H1 (cell line): ENCODE results near the gene SLC27A1. TPM values are rescaled to one million over a fixed set of nuclear protein-coding genes. Genes with fewer than 3 reads are reported as not detected.

ENCODE experiments used
- CTCF ChIA-PET: fragments of 300-600 bp; sonication (Branson Sonifier 250); formaldehyde crosslinking; loops from one replicate; lab custom pipeline; 2021; ENCODE audit not compliant: partially characterized antibody; lab: Charles Lee
- POLR2A ChIA-PET: fragments of 300-600 bp; sonication (Branson Sonifier 250); formaldehyde crosslinking; loops from one replicate; lab custom pipeline; 2021; ENCODE audit warnings: inconsistent platforms; ENCODE audit not compliant: partially characterized antibody; lab: Charles Lee
- DNase-seq, 2 experiments: peaks; one replicate each; pipeline versions ENCODE4 v3.0.0 to v3.0.0-alpha.2; 2010 to 2022; ENCODE audit warnings: low spot score in 2 of 2, low read depth in 1 of 2, mixed read lengths in 1 of 2
- FAIRE-seq: peaks from 2 replicates; lab custom pipeline; 2011; peaks lifted over from hg19 to GRCh38; lab: Jason Lieb, UNC
- H2AFZ ChIP-seq: 2 replicates; pipeline ENCODE4 v1.8.1; 2012; ENCODE audit warnings: low read length, inconsistent platforms
- H2AK5ac ChIP-seq: 2 replicates; pipeline ENCODE4 v1.6.1; 2013; ENCODE audit warnings: low read depth, low read length
- H2BK120ac ChIP-seq: replicated peaks from 2 replicates; pipeline ENCODE3; 2013; ENCODE audit warnings: low read depth, low read length, inconsistent platforms
- H2BK12ac ChIP-seq: 2 replicates; pipeline ENCODE4 v1.6.1; 2013; ENCODE audit warnings: low read depth, low read length
- H2BK15ac ChIP-seq: 2 replicates; pipeline ENCODE4 v1.6.1; 2013; ENCODE audit warnings: low read length
- H2BK20ac ChIP-seq: 2 replicates; pipeline ENCODE4 v1.6.1; 2013; ENCODE audit warnings: low read length
- H2BK5ac ChIP-seq: 2 replicates; pipeline ENCODE4 v1.6.1; 2013; ENCODE audit warnings: low read depth, low read length
- H3K14ac ChIP-seq: 2 replicates; pipeline ENCODE4 v1.6.1; 2013; ENCODE audit warnings: inconsistent platforms; ENCODE audit not compliant: insufficient read length
- H3K18ac ChIP-seq: 2 replicates; pipeline ENCODE4 v1.6.1; 2013; ENCODE audit warnings: low read length; ENCODE audit errors: extremely low read depth
- H3K23ac ChIP-seq: 2 replicates; pipeline ENCODE4 v1.6.1; 2013; ENCODE audit warnings: inconsistent platforms; ENCODE audit not compliant: insufficient read length
- H3K23me2 ChIP-seq: 2 replicates; pipeline ENCODE4 v1.6.1; 2013; ENCODE audit warnings: low read depth, low read length
- H3K27ac ChIP-seq: 2 replicates; pipeline ENCODE4 v1.6.1; 2011; ENCODE audit warnings: low read depth, low read length, inconsistent platforms
- H3K27me3 ChIP-seq, 4 experiments: replicated peaks in 1 of 4; 1 replicate in 1 of 4; 2 replicates in 3 of 4; pipeline versions ENCODE4 v1.6.1 to v1.8.1; 2011 to 2013; ENCODE audit warnings: low read length in 3 of 4, mild to moderate bottlenecking in 3 of 4, inconsistent platforms in 2 of 4, mixed read lengths in 2 of 4, moderate library complexity in 1 of 4; ENCODE audit not compliant: control insufficient read depth in 3 of 4, insufficient read depth in 3 of 4; ENCODE audit errors: extremely low read depth in 1 of 4
- H3K36me3 ChIP-seq, 4 experiments: 2 replicates each; pipeline versions ENCODE4 v1.6.1 to v1.8.1; 2011 to 2013; ENCODE audit warnings: mild to moderate bottlenecking in 4 of 4, low read length in 3 of 4, moderate library complexity in 2 of 4, control low read depth in 1 of 4, inconsistent platforms in 1 of 4; ENCODE audit not compliant: insufficient read depth in 4 of 4, control insufficient read depth in 2 of 4
- H3K4ac ChIP-seq: replicated peaks from 2 replicates; pipeline ENCODE3; 2013; ENCODE audit warnings: low read length, low read depth, mixed read lengths, inconsistent platforms; ENCODE audit not compliant: insufficient read length
- H3K4me1 ChIP-seq, 4 experiments: replicated peaks in 1 of 4; 1 replicate in 1 of 4; 2 replicates in 3 of 4; pipeline versions ENCODE4 v1.6.1 to v1.8.1; 2011 to 2013; ENCODE audit warnings: low read length in 3 of 4, inconsistent platforms in 2 of 4, mixed read lengths in 1 of 4; ENCODE audit not compliant: insufficient read depth in 4 of 4, control insufficient read depth in 3 of 4
- H3K4me2 ChIP-seq, 2 experiments: 2 replicates each; pipeline versions ENCODE4 v1.6.1 to v1.8.1; 2011 to 2013; ENCODE audit warnings: low read depth in 2 of 2, low read length in 2 of 2, control low read depth in 1 of 2, inconsistent platforms in 1 of 2, mild to moderate bottlenecking in 1 of 2; ENCODE audit not compliant: insufficient read depth in 1 of 2
- H3K4me3 ChIP-seq, 4 experiments: fragments of 200-600, 300-600 bp in 1 of 4; sonication (generic), shearing (Covaris generic), sonication (Bioruptor Twin) in 1 of 4; 2 replicates each; pipeline versions ENCODE4 v1.5.1 to v1.8.1; 2011 to 2016; ENCODE audit warnings: low read length in 4 of 4, low read depth in 3 of 4, control low read depth in 2 of 4, inconsistent platforms in 2 of 4, mild to moderate bottlenecking in 2 of 4, mixed read lengths in 1 of 4, moderate library complexity in 1 of 4; ENCODE audit not compliant: insufficient read depth in 2 of 4; ENCODE audit errors: extremely low read depth in 1 of 4
- H3K56ac ChIP-seq: replicated peaks from 2 replicates; pipeline ENCODE3; 2013; ENCODE audit warnings: low read depth, mild to moderate bottlenecking, mixed read lengths, low read length, inconsistent platforms; ENCODE audit not compliant: insufficient read length
- H3K79me1 ChIP-seq: 2 replicates; pipeline ENCODE4 v1.6.1; 2013; ENCODE audit warnings: low read depth, low read length, control low read depth
- H3K79me2 ChIP-seq, 2 experiments: 2 replicates each; pipeline versions ENCODE4 v1.6.1 to v1.8.1; 2012 to 2013; ENCODE audit warnings: low read length in 2 of 2, mild to moderate bottlenecking in 2 of 2, inconsistent platforms in 1 of 2; ENCODE audit not compliant: insufficient read depth in 2 of 2, control insufficient read depth in 1 of 2
- H3K9ac ChIP-seq, 4 experiments: replicated peaks in 1 of 4; 1 replicate in 1 of 4; 2 replicates in 3 of 4; pipeline versions ENCODE4 v1.6.1 to v1.8.1; 2011 to 2013; ENCODE audit warnings: low read depth in 3 of 4, low read length in 3 of 4, control low read depth in 2 of 4, mild to moderate bottlenecking in 2 of 4, moderate library complexity in 2 of 4, inconsistent platforms in 1 of 4; ENCODE audit errors: extremely low read depth in 1 of 4
- H3K9me3 ChIP-seq, 2 experiments: 2 replicates each; pipeline versions ENCODE4 v1.6.1 to v1.8.1; 2012 to 2013; ENCODE audit warnings: mild to moderate bottlenecking in 2 of 2, moderate library complexity in 2 of 2, control low read depth in 1 of 2, inconsistent platforms in 1 of 2, low read depth in 1 of 2, low read length in 1 of 2, mixed read lengths in 1 of 2; ENCODE audit not compliant: insufficient read depth in 2 of 2
- H4K20me1 ChIP-seq, 2 experiments: replicated peaks in 1 of 2; 2 replicates each; pipeline versions ENCODE3 to v1.8.1; 2011 to 2013; ENCODE audit warnings: inconsistent platforms in 2 of 2, low read length in 2 of 2, mild to moderate bottlenecking in 1 of 2; ENCODE audit not compliant: insufficient read depth in 2 of 2, control insufficient read depth in 1 of 2
- H4K5ac ChIP-seq: 2 replicates; pipeline ENCODE4 v1.6.1; 2013; ENCODE audit warnings: low read length, low read depth, mixed read lengths, inconsistent platforms; ENCODE audit not compliant: insufficient read length
- H4K8ac ChIP-seq: 2 replicates; pipeline ENCODE4 v1.8.0; 2013; ENCODE audit warnings: mild to moderate bottlenecking, moderate library complexity, low read length, inconsistent platforms; ENCODE audit not compliant: insufficient read depth; ENCODE audit errors: extremely low read depth
- H4K91ac ChIP-seq: replicated peaks from 2 replicates; pipeline ENCODE3; 2013; ENCODE audit warnings: low read length, mixed read lengths, inconsistent platforms; ENCODE audit not compliant: insufficient read length
- CHD1 ChIP-seq: IDR thresholded peaks from 2 replicates; pipeline ENCODE4 v1.6.1; 2012; ENCODE audit warnings: low read depth, low read length, improper control_type of control experiment
- EGR1 ChIP-seq: IDR thresholded peaks from 2 replicates; pipeline ENCODE4 v1.6.1; 2011; ENCODE audit warnings: low read depth, low read length, borderline replicate concordance
- FOSL1 ChIP-seq: IDR thresholded peaks from 2 replicates; pipeline ENCODE4 v1.6.1; 2011; ENCODE audit warnings: mild to moderate bottlenecking, low read depth, low read length, moderate library complexity; ENCODE audit not compliant: insufficient read depth
- JUN ChIP-seq: IDR thresholded peaks from 2 replicates; pipeline ENCODE4 v1.6.1; 2011; ENCODE audit warnings: low read depth, mild to moderate bottlenecking, improper control_type of control experiment, low read length
- MAX ChIP-seq: IDR thresholded peaks from 2 replicates; pipeline ENCODE4 v1.6.1; 2012; ENCODE audit warnings: inconsistent platforms
- RAD21 ChIP-seq, 2 experiments: IDR thresholded peaks in 1 of 2; conservative IDR thresholded peaks in 1 of 2; 2 replicates each; pipeline ENCODE4 v1.6.1; 2011; ENCODE audit warnings: low read depth in 2 of 2, low read length in 2 of 2, improper control_type of control experiment in 1 of 2, inconsistent platforms in 1 of 2, mild to moderate bottlenecking in 1 of 2, moderate library complexity in 1 of 2
- RFX5 ChIP-seq: IDR thresholded peaks from 2 replicates; pipeline ENCODE4 v1.6.1; 2011; ENCODE audit warnings: low read depth, low read length, improper control_type of control experiment, borderline replicate concordance
- SP1 ChIP-seq: IDR thresholded peaks from 2 replicates; pipeline ENCODE4 v1.6.1; 2011; ENCODE audit warnings: low read depth, low read length
- SP2 ChIP-seq: IDR thresholded peaks from 2 replicates; pipeline ENCODE4 v1.6.1; 2012; ENCODE audit warnings: mild to moderate bottlenecking, low read length, inconsistent platforms
- YY1 ChIP-seq: IDR thresholded peaks from 2 replicates; pipeline ENCODE4 v1.6.1; 2011; ENCODE audit warnings: low read depth, mild to moderate bottlenecking, low read length
- ZNF274 ChIP-seq: IDR thresholded peaks from 2 replicates; pipeline ENCODE4 v1.7.0; 2012; ENCODE audit warnings: low read length, borderline replicate concordance; ENCODE audit errors: extremely low read depth
- WGBS, 2 experiments: shearing (Covaris generic) in 1 of 2; methylation state at CpG; one replicate each; pipeline versions ENCODE4 v1.1.6 to v1.1.7; 2013 to 2015; ENCODE audit warnings: low lambda C conversion rate in 2 of 2, mixed read lengths in 2 of 2, inconsistent platforms in 1 of 2, low coverage in 1 of 2, missing lambda C conversion rate in 1 of 2; ENCODE audit not compliant: insufficient replicate concordance in 2 of 2, insufficient coverage in 1 of 2, insufficient read length in 1 of 2; ENCODE audit errors: extremely low coverage in 1 of 2, missing lambda C conversion rate in 1 of 2; 5-methylcytosine and 5-hydroxymethylcytosine counted together
- polyA plus RNA-seq, 7 experiments: library from polyadenylated mRNA; depleted of rRNA in 3 of 7; stranded (reverse) in 5 of 7; unstranded in 2 of 7; fragments of >200 nt in 5 of 7; fragments of 200-250 nt in 2 of 7; gene quantifications; 1 replicate in 5 of 7; 2 replicates in 1 of 7; 4 replicates in 1 of 7; pipeline versions ENCODE4 v1.2.1 to v1.2.3, GENCODE V29; 2011 to 2013; ENCODE audit warnings: missing spikeins in 2 of 7, mixed read lengths in 2 of 7
- total RNA-seq: library from RNA; stranded (reverse); fragmentation: NEBNext Ultra II Directional; extraction: Animal tissue kit (Norgen Biotek cat#: 25700); gene quantifications from 2 replicates; pipeline ENCODE4 v1.2.1, GENCODE V29; 2021

SLC27A1 gene
- total and polyA plus RNA-seq, 2 of the 8 experiments (the other 6 are each of a cell fraction or from before 2014, with no cell fraction given), result 7.5 to 9.1 TPM

- Histone ChIP-seq H4K8ac (no peak overlapping the region), H3K79me1 (no peaks in the 10 kb centered on the region), H4K91ac (no peak overlapping the region), H3K23ac (no peak overlapping the region), H3K79me2 (no peaks in the 10 kb centered on the region), H2AFZ (no peak overlapping the region), H4K5ac (no peak overlapping the region), H3K27me3 (peaks cover 0 to 16% (median 10%) of the 10 kb centered on the region in 4 experiments; a peak in 6 of 7 replicates), H3K4me2 (no peak overlapping the region), H2BK120ac (no peak overlapping the region), H3K9ac (no peak overlapping the region), H2BK15ac (no peak overlapping the region), H2BK20ac (no peak overlapping the region), H3K4ac (no peak overlapping the region), H2AK5ac (no peak overlapping the region), H3K36me3 (no peaks in the 10 kb centered on the region), H3K27ac (no peak overlapping the region), H3K18ac (no peak overlapping the region), H2BK5ac (no peak overlapping the region), H3K4me3 (no peak overlapping the region), H3K56ac (peak overlapping the region; percentile 94), H2BK12ac (no peak overlapping the region), H3K4me1 (peaks cover 0 to 2% (median under 1%) of the 10 kb centered on the region in 4 experiments; a peak in 1 of 7 replicates), H3K14ac (no peak overlapping the region), H3K9me3 (peaks cover 0 to 4% of the 10 kb centered on the region in 2 experiments; a peak in 2 of 4 replicates), H3K23me2 (peaks cover 14% of the 10 kb centered on the region; the same call in 1 of the 2 replicates), H4K20me1 (peaks cover 0 to 5% of the 10 kb centered on the region in 2 experiments)
- DNase-seq (no peak), FAIRE-seq (no peak)
- 92% methylated on average over 1 of the region's 1 CpG; no CpG with 5 or more reads in 1 of the 2 experiments for WGBS, 2 experiments
- POLR2A ChIA-PET, result no interaction called here
- CTCF ChIA-PET, result interaction anchor here (0.9 to 1.3 kb wide), 2 partner anchors 9 to 26 kb away, joined by 3 read pairs; partner anchors contain the start of gene MVB12A
- TF ChIP-seq RAD21 (IDR thresholded peaks at IDR 0.05 in 1 of 2, conservative IDR thresholded peaks at IDR 0.05 in 1 of 2; ENCODE audit: low read depth in 2 of 2, low read length in 2 of 2) (no peak), CHD1 (no peak), YY1 (no peak), ZNF274 (no peak), SP1 (no peak), JUN (no peak), FOSL1 (no peak), SP2 (no peak), RFX5 (no peak), MAX (no peak), EGR1 (no peak)
These were observed 24.7 kb upstream of the SLC27A1 start for GRCh38 chr19:17445526-17446165.
